ENCODE measurements around the gene ATPAF1. TPM values are rescaled to one million over a fixed set of nuclear protein-coding genes. Genes with fewer than 3 reads are reported as not detected.
A peak's percentile ranks its signal among the peaks of the same experiment; 100 is the strongest.

ATPAF1 gene
- total and polyA plus RNA-seq, 5 donors, result 144 to 218 (median 177) TPM

- peak overlapping the region; percentile 75 for H3K4me3 ChIP-seq (ENCODE audit: low read length)
- no peaks in the 10 kb centered on the region for H3K27me3 ChIP-seq (ENCODE audit: control insufficient read depth, insufficient read depth)
- H3K4me1 ChIP-seq (ENCODE audit: control insufficient read depth, insufficient read depth, low read length), result peaks cover 16% of the 10 kb centered on the region
- intact Hi-C loops (cut with DNase I), result loop anchor here in 1 of 4 donors (5.0 kb wide), 1 partner anchor 107 kb away; no protein-coding TSS in a partner anchor
- H3K9me3 ChIP-seq (ENCODE audit: control insufficient read depth, low read length), result no peaks in the 10 kb centered on the region
- no peak for DNase-seq
- 94% methylated on average over 2 of the region's 2 CpGs for WGBS
- H3K27ac ChIP-seq (ENCODE audit: low read length), result no peak overlapping the region
- ATAC-seq, result no peak
Observed at GRCh38 chr1:46615088-46615487, 53.1 kb downstream of the ATPAF1 start.

DNA sequence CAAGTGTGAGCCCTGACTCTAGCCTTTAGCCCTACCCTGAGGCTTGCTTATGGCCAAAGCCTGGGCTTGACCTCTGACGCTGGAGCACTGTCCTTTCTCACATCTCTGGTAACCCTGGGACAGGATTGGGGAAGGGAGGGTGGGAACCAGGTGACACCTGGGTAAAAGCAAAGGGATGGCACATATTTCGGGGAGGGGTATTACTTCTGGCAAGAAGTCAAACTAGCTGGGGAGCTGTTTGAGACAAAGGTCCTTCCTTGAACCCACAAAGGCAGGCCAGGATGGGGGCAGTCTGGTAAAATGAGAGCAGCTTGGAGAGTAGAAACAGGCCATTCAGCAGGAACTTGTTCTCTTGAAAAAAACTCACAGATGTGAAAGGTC lies 53.6 kb downstream of the ATPAF1 start:
- intact Hi-C loops (cut with DNase I), result no loop called here
- H3K4me3 ChIP-seq (ENCODE audit: low read length), result no peak overlapping the region
- WGBS, result 72% methylated on average over 2 of the region's 2 CpGs
- no peaks in the 10 kb centered on the region for H3K27me3 ChIP-seq (ENCODE audit: control insufficient read depth, insufficient read depth)
- DNase-seq, result no peak
- peaks cover 16% of the 10 kb centered on the region for H3K4me1 ChIP-seq (ENCODE audit: control insufficient read depth, insufficient read depth, low read length)
- ATAC-seq, result no peak
- peak overlapping the region; percentile 36 for H3K27ac ChIP-seq (ENCODE audit: low read length)
- no peaks in the 10 kb centered on the region for H3K9me3 ChIP-seq (ENCODE audit: control insufficient read depth, low read length)

- H3K4me1 ChIP-seq (ENCODE audit: control insufficient read depth, insufficient read depth, low read length), result peaks cover 16% of the 10 kb centered on the region
- H3K4me3 ChIP-seq (ENCODE audit: low read length), result peak overlapping the region; percentile 30
- intact Hi-C loops (cut with DNase I), result no loop called here
- DNase-seq, result peak; percentile 96 to 99 (median 97)
- H3K27me3 ChIP-seq (ENCODE audit: control insufficient read depth, insufficient read depth), result no peaks in the 10 kb centered on the region
- H3K9me3 ChIP-seq (ENCODE audit: control insufficient read depth, low read length), result no peaks in the 10 kb centered on the region
- peak; percentile 77 to 78 for ATAC-seq
- 4% methylated on average over 16 of the region's 16 CpGs for WGBS
- peak overlapping the region; percentile 76 for H3K27ac ChIP-seq (ENCODE audit: low read length)
Observed at GRCh38 chr1:46613661-46614603, 54.2 kb downstream of the ATPAF1 start.

DNA sequence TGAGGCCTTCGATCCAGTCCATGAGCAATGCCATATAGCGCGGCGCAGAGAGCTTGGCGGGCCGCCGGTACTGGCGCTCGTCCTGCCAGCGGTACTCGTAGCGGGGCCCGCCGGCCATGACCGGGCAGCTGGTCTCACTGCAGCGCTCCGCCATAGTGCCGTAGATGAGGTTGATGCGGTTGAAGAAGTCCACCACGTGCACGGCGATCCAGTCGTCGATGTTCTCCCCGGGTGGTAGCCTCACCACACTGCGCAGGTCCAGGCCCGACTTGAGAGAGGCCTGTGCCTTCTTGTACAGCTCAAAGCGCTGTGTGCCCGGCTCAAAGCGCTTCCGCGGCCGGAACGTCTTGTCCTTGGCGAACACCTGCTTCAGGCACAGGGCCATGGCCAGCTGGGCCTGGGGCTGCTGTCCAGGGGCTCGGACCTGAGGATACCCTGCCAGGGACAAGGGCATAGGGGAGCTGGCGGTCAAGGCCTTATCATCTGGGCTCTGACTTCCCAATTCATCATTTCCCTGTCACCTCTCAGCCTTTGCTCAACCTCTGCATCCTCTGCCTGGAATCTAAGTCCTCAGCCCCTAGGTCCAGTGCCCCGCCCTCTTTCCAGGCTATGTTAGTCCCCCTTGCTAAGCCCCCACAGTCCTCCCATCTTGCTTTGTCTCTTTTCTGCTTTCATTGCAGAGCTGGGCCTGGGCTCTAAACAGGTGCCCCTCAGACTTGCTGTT lies 55.1 kb downstream of the ATPAF1 start:
- H3K4me3 ChIP-seq (ENCODE audit: low read length), result peak overlapping the region; percentile 30
- no peaks in the 10 kb centered on the region for H3K9me3 ChIP-seq (ENCODE audit: control insufficient read depth, low read length)
- peaks cover 20% of the 10 kb centered on the region for H3K4me1 ChIP-seq (ENCODE audit: control insufficient read depth, insufficient read depth, low read length)
- peak overlapping the region; percentile 76 for H3K27ac ChIP-seq (ENCODE audit: low read length)
- no peak for ATAC-seq
- peak in 2 of 3 donors; percentile 70 to 72 for DNase-seq
- H3K27me3 ChIP-seq (ENCODE audit: control insufficient read depth, insufficient read depth), result no peaks in the 10 kb centered on the region
- intact Hi-C loops (cut with DNase I), result no loop called here
- 84% methylated on average over 38 of the region's 38 CpGs for WGBS

DNA sequence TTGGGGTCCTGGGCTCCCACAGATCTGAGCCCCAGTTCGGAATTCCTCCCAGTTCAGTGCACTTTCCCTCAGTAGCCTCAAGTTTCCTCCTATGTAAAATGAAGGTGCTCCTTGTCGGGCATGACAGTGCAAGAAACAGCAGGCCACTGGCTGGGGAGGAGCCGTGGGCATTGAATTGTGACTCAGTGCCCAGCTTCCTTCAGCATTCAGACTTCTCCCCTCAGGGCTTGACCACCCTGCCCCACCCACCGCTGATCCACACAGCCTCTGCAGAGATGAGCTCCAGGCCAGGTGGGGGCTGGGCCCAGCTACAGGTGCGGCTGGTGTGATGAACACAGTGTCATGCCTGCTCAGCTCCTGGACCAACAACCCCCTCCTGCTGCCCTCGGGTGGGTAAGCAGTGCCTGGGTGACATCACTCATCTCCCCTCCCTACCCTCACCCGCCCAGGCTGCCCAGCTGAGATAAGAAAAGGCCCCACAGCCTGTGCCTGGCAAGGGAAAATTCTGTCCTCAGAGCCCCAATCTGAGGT lies 56.4 kb downstream of the ATPAF1 start:
- no peak for ATAC-seq
- H3K4me3 ChIP-seq (ENCODE audit: low read length), result no peak overlapping the region
- no peaks in the 10 kb centered on the region for H3K9me3 ChIP-seq (ENCODE audit: control insufficient read depth, low read length)
- H3K27ac ChIP-seq (ENCODE audit: low read length), result no peak overlapping the region
- intact Hi-C loops (cut with DNase I), result no loop called here
- DNase-seq, result no peak
- H3K4me1 ChIP-seq (ENCODE audit: control insufficient read depth, insufficient read depth, low read length), result peaks cover 23% of the 10 kb centered on the region
- WGBS, result 71% methylated on average over 7 of the region's 7 CpGs
- no peaks in the 10 kb centered on the region for H3K27me3 ChIP-seq (ENCODE audit: control insufficient read depth, insufficient read depth)

GRCh38 chr1:46607345-46608130 lies 60.6 kb downstream of the ATPAF1 start:
- peak; percentile 64 to 67 for ATAC-seq
- no peak overlapping the region for H3K4me3 ChIP-seq (ENCODE audit: low read length)
- peaks cover 25% of the 10 kb centered on the region for H3K4me1 ChIP-seq (ENCODE audit: control insufficient read depth, insufficient read depth, low read length)
- peak overlapping the region; percentile 58 for H3K27ac ChIP-seq (ENCODE audit: low read length)
- H3K27me3 ChIP-seq (ENCODE audit: control insufficient read depth, insufficient read depth), result no peaks in the 10 kb centered on the region
- WGBS, result 58% methylated on average over 7 of the region's 7 CpGs
- peak; percentile 83 to 91 (median 83) for DNase-seq
- H3K9me3 ChIP-seq (ENCODE audit: control insufficient read depth, low read length), result no peaks in the 10 kb centered on the region
- intact Hi-C loops (cut with DNase I), result no loop called here

DNA sequence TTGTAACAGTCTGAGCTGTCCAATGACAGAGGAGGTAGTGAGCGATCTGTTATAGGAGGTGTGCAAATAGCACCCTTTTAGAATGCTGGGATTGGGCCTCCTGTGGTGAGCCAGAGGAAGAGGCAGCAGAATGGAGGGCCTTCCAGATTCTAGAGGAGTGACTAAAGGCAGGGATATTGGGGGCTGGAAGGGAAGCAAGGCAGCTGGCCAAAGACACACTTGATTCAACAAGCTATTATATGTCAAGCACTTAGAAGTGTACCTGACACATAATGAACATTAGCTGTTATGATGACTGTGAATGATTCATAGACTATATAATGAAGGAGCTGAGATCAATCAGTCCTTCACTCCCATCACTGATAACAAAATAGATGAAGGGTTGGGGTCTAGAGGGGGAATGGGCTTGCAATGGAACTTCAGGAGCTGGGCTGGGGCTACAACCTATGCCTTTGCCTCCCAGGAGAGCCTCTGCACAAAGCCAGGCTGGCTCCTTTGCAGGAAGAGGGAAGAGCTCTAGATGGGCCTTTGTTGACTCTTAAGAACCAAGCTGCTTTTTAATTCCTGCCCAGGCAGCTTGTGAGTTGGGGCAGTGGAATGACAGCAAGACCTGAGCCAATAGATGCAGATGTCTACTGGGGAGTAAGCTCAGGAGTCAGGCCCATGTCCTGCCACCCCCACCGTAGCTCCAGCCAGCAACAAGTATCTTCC lies 61.8 kb downstream of the ATPAF1 start:
- H3K4me1 ChIP-seq (ENCODE audit: control insufficient read depth, insufficient read depth, low read length), result peaks cover 19% of the 10 kb centered on the region
- H3K27ac ChIP-seq (ENCODE audit: low read length), result peak overlapping the region; percentile 54
- DNase-seq (no peak), ATAC-seq (no peak)
- no peaks in the 10 kb centered on the region for H3K27me3 ChIP-seq (ENCODE audit: control insufficient read depth, insufficient read depth)
- H3K9me3 ChIP-seq (ENCODE audit: control insufficient read depth, low read length), result no peaks in the 10 kb centered on the region
- intact Hi-C loops (cut with DNase I), result no loop called here
- H3K4me3 ChIP-seq (ENCODE audit: low read length), result no peak overlapping the region
- 95% methylated on average over 2 of the region's 2 CpGs for WGBS

GRCh38 chr1:46605232-46605631 lies 62.9 kb downstream of the ATPAF1 start:
- Histone ChIP-seq H3K4me3 (ENCODE audit: low read length) (no peak overlapping the region), H3K27ac (ENCODE audit: low read length) (no peak overlapping the region), H3K27me3 (ENCODE audit: control insufficient read depth, insufficient read depth) (no peaks in the 10 kb centered on the region), H3K9me3 (ENCODE audit: control insufficient read depth, low read length) (no peaks in the 10 kb centered on the region), H3K4me1 (ENCODE audit: control insufficient read depth, insufficient read depth, low read length) (peaks cover 19% of the 10 kb centered on the region)
- DNase-seq (no peak), ATAC-seq (no peak)
- WGBS, result 84% methylated on average over 2 of the region's 2 CpGs
- intact Hi-C loops (cut with DNase I), result no loop called here

DNA sequence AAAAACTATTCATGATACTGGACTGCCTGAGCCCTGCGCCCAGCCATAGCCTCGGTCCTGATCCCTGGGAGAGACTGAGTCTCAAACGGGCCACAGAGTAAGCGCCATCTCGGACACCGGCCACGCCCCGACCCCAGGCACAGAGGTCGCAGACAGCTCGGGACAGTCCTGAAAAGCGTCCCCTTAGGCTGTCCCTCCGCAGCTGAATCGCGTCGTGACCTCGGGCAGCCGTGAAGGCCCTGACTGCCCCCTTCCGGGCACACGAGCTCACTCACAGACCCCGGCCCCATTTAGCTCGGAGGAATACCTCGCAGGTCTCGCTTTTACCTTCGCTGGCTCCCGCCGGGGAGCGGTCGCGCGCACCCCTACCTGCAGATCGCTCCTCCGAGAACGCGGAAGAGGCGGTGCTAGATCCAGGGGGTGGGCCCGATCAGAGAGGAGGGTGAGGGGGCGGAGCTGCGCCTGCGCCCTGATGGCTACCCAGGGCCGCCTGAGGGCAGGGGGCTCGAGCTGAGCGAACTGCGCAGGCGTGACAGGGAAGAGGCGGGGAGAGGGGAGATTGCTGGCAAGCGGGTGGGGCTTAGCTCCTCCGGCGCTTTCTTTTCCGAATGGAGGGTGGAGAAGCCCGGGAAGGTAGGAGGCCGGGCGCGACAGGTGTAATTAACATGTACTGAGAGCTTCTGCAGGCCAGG lies 64.2 kb downstream of the ATPAF1 start, which contains the start of gene MKNK1:
TSS of gene MKNK1 (minus strand) at position 411 of the 692 bp plus-strand sequence. CDS start 20,941 bp downstream, outside the sequence.
- Histone ChIP-seq H3K4me3 (ENCODE audit: low read length) (peak within 1 kb of the TSS; percentile 50), H3K27me3 (ENCODE audit: control insufficient read depth, insufficient read depth) (no peaks in the 10 kb centered on the region), H3K27ac (ENCODE audit: low read length) (peak within 1 kb of the TSS; percentile 31), H3K4me1 (ENCODE audit: control insufficient read depth, insufficient read depth, low read length) (peaks cover 23% of the 10 kb centered on the region), H3K9me3 (ENCODE audit: control insufficient read depth, low read length) (no peaks in the 10 kb centered on the region)
- intact Hi-C loops (cut with DNase I), result no loop called here
- DNase-seq, result peak; percentile 98 to 100 (median 99)
- peak; percentile 97 for ATAC-seq
- under 1% methylated on average over 53 of the region's 53 CpGs for WGBS

Measured in right cardiac atrium (tissue), 5 donors.